Activated T-helper 9 cell treated with anti-CD3 and anti-CD28 coated beads, Interleukin-2, amount 50 U/mL, for 16 hours (primary cell): ENCODE data around the gene TNFAIP3.
"Not testable (repeated sequence)": the region's sequence is repeated elsewhere in the genome, so short reads cannot be mapped to it uniquely, and the experiment has no call there.

ENCODE experiments used
- DNase-seq: peaks from one replicate; pipeline ENCODE4 v3.0.0-alpha.2; 2020; ENCODE audit warnings: low read depth

The TNFAIP3 gene

DNA sequence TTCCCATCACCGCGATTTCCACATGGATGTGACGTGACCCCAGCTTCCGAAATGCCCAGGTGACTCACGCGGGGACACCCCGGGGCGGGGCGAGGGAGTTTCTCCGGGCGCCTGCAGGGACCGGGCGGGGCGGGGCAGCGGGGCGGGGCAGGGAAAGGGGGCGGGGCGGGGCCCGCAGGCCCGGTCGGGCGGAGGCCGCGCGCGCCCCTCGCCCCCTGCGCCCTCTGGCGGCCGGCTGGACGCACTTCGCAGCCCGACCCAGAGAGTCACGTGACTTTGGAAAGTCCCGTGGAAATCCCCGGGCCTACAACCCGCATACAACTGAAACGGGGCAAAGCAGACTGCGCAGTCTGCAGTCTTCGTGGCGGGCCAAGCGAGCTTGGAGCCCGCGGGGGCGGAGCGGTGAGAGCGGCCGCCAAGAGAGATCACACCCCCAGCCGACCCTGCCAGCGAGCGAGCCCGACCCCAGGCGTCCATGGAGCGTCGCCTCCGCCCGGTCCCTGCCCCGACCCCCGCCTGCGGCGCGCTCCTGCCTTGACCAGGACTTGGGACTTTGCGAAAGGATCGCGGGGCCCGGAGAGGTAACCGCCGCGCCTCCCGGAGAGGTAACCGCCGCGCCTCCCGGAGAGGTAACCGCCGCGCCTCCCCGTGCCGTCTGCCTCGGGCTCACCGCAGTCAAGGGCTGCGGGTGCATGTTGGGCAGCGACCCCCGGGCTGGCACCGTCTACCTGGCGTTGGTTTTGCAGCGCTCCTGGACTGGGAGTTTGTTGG, at the start of gene TNFAIP3:
Gene TNFAIP3, plus strand, starts transcription at position 346 of the 771 bp plus-strand sequence. CDS start 3,969 bp downstream, outside the sequence.
- peak; percentile 94 for DNase-seq

DNA sequence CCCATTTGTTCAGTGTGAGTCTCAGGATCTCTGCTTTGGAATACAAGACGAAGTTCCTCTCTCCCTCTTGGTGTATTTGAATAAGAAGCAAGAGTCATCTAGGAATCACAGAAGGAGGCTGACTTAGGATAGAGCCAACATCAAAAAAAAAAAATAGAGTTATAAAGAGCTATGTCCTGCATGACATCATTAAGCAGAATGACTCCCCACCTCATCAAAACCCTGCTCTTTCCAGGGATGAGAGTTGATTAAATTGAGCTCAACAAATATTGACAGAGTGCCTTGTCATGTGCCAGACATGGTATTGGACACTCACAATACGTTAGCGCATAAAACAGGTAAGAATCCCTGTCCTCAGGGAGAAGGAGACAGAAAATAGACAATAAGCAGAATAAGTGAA, 48.6 kb upstream of the TNFAIP3 start:
- no peak for DNase-seq

DNA sequence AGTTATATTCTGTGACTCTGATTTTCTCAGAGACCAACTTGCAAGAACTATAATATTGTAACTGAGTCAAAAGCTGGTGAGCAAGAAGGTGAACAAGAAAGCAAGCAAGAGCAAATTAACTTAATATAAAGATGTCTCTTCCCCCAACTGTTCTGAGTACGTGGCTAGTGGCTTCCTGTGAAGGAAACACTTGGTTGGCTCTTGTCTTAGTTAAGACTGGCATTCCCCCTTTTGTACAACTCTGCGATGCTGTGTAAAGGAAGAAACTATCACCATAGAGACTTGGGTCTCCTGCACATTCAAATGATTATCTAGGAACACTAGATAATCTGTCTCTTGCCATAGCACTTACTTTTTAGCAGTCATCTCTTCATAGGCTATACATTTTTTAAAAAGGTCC, 47.3 kb upstream of the TNFAIP3 start:
- DNase-seq = no peak

DNA sequence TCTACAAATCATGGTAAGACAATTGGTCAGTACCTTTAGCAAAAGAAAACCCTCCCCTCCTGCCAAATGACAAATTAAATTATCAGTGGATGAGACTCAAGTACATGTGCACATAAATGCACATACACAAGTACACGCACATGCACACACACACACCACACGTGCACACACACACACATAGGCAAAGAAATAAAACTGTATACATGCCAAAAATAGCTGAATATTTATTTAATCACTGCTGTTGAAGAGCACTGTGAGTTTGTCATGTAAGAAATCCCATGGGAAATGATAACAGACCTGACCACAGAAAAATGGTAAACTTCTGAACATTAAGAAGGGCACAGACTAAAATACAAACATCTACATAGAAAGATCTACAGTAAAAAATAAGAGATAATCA, 46.6 kb upstream of the TNFAIP3 start:
- no peak for DNase-seq

DNA sequence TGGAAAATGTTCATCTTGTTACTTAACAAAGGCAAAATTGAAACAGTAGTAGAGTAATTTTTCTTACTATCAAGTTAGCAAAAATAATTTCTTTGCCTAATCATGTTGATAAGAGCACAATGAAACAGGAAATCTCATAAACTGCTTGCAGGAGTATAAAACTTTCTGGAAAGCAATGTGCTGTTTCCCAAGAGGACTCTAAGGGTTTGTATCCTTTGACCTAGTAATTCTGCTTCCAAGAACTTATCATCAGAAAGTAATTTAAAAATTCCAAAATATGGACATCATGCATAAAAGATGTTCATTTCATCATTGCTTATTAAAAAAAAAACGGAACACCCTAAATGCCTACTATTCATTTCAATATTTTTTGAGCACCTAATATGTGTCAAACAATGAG, 46.1 kb upstream of the TNFAIP3 start:
- DNase-seq = no peak

DNA sequence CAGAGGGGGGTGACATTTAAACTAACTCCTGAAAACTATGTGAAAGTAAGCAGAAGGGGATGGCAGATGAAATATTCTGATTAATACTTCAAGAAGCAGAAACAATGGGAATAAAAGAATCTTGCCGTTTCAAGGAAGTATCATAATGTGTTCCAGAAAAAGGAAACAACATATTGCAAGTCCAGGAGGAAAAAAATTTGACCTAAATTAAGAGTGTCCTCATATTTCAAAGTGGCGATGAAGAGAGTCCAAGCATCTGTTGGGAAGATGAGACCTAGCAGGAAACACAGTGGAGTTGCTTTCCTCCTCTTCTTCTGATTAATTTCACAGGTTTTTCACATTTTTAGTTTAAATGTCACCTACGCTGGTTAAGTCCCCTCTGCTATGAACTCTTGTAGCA, 45.6 kb upstream of the TNFAIP3 start:
- DNase-seq = no peak

DNA sequence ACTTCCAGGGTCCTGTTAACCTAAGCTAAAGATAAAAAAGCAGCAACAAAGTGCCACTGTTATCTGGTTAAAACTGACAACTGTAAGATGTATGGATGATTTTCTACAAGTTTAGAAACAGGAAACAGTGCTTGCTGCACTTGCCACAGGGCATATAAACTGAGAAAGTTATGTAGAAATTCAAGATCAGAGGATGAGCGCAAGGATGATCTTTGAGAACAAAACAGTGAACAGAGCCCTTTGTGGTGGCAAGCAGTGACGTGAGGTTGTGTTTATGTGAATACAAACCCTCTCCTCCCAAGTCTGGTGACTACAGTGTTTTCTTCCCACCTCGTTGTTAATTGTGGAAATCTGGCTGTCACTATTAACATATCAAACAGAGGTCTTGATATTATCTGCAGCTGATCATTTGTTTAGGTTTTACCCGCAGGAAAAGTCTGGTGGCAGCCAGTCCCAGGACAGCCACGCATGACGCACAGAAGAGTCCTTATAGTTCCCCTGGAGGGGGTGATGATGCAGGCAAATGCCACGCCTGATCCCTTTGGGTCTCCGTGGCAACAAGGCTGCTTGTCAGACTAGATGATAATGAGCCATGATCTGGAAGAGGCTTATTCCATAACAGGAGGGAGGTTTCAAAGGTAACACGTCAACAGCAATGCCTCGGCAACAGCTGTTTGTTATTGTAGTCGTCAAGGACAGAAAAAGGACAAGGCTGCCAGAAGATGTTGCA, 43.1 kb upstream of the TNFAIP3 start:
- peak; percentile 52 for DNase-seq

DNA sequence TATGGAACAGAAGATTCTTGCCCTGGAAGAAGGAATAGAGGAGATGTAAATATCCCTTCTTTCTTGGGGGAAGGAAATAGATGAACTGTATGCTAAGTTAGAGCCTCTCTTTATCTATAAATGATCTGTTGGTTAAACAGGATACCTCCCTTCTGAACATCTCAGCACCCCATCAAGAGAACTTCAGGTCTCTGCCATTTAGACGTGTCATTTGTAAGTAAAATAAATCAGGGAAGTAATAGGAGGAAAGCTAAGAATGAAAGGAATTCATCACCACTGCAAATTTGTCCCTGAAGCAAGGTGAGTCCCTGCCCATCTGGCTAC, 42.5 kb upstream of the TNFAIP3 start:
- no peak for DNase-seq

DNA sequence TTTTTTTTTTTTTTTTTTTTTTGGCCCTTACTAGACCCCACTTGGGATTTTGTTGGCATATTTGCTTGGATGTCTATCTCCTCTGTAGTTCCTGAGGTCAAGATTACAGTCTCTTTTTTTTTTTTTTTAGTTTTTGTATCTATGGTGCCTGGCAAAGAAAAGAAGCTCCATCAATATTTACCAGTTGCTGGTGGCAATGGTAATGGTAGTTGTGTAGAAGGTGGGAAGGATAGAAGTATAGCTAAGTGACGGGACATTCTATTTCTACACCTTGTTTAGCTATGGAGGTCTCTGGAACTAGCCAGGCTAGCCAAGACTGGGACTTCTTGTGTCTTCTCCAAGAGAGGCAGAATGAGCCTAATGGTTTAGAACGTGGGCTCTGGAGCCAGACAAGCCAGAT, 42.2 kb upstream of the TNFAIP3 start:
- DNase-seq = no peak

DNA sequence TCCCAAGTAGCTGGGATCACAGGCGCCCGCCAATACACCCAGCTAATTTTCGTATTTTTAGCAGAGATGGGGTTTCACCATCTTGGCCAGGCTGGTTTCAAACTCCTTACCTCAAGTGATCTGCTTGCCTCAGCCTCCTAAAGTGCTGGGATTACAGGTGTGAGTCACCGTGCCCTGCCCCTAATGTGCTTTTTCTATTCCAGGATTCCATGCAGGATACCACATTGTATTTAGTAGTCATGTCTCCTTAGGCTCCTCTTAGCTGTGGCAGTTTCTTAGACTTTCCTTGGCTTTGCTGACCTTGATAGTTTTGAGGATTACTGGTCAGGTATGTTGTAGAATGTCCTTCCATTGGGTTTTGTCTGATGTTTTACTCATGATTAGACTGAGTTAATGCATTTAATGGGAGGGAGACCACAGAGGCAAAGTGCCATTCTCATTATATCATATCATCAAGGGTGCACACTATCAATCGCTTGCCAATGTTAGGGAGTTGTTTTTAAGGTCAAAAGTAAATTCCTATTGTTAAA, 39.6 kb upstream of the TNFAIP3 start:
- no peak for DNase-seq

DNA sequence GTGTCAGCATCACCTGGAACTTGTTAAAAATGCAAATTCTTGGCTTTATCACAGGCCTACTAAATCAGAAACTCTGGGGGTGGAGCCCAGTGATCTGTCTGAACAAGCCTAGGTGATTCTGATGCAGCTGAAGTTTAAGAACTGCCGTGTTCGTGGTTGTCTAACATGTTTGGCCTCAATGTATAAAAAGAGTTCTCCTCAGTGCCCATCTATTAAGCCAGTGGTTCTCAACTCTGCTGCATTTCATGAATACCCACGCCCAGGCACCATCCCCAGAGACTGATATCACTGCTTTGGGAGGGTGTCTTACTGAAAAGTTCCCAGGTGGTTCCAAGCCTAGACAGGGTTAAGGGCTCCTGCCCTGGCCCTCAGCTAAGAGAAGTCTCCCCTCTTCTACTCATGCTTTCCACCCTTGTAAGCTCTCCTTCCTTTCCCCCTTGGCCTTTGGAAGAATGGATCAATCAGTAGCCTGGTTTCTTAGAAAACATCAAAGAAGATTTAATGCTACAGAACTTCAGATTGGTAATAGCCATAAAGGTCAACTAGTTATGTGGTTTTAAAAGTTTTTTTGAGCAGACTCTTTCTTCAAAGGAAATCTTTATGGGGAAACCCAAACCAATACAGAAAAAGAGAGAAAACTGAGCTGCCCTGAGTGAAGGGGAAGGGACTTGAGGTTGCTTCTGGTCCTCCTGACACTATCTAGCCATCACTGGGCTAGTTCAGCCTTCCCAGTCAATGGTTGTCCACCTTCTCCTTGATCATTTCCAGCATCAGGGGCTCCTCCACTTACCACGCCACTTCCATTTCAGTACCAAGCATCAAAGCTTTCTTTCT, 38.9 kb upstream of the TNFAIP3 start:
- DNase-seq = no peak

DNA sequence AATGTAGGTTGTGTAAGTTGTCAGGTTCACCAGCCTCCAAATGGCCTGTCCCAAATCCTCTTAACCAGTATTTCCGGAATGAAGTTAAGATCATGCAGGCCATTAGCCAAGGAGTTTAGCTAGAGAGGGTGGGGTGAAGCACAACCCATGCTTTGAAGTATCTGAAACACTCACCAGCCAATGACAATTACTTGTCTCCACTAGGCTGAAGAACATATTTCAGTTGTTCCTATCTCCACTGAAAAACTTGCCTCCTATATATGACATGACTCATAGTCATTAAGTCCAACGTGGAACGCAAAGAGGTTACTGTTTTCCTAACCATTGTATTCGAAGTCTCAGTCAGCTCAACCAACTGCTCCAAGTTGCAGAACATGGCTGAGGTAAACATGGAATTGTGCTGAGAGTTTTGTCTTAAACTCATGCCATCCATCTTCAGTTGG, 37.4 kb upstream of the TNFAIP3 start:
- no peak for DNase-seq

DNA sequence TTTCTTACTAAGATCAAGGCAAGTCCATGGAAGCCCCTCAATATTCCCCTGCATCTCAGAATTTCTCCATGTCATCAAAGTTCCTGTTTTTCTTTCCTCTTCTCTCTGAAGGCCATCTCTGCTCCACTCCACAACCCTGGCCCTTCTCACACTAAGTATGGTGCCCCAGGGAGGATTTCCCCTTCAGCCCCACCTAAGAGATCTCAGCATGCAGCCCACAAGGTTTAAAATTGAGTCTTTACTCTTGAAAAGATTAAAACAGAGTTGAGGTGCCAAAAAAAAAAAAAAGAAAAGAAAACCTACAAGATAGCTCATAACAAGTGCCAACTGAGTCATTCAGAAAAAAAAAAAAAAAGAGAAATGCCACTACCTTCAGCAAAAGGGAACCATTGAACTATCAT, 36.5 kb upstream of the TNFAIP3 start:
- DNase-seq = no peak

DNA sequence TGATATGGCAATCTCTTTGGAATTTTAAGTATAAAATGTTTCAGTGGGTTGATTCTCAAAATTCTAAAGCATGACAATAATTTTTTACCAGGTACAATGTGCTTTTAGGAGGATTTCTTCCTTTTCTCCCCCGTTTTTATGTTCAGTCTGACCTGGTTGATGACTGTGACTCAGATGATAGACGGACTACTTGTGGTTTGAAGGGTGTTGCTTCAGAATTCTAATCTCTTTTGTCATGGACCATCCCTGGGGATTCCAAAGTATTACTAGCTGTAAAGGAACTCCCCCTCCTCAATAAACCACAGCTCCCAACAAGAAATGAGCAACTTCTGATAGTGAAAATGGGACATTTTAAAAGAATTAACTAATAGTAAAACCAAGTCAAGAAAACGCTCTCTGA, 34.9 kb upstream of the TNFAIP3 start:
- no peak for DNase-seq

DNA sequence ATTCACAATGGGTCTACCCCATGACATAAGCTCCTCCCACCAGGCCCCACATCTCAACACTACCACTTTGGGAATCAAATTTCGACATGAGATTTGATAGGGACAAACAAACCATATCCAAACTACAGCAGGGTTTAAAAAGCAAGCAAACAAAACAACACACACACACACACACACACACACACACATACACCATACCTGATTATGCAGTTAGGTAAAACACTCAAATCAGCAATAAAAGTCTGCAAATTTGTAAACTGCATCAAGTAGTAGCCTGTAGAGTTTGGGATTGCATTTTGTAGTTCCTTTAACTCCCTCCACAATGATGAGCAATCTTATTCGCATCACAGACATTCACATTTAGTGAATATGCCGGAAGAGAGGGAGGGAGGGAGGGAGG, 32.6 kb upstream of the TNFAIP3 start:
- no peak for DNase-seq

DNA sequence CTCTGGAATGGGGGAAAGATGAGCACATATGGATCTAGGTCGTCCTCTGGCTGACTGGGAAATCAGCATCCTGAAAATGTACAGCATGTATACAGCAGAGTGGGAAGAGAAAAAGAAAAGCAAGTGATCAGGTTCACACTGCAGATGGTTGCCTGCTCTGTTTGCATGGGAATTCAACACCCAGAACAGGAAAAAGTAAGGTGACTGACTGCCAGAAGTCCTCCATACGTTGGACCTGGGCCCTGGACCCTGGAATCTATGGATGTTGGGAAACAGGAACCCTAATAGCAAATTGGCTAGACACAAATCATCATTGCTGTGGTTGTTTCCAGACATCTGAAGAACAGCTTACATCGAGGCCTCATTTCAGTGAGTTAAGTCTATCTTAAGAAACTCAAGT, 30.3 kb upstream of the TNFAIP3 start:
- DNase-seq = no peak

DNA sequence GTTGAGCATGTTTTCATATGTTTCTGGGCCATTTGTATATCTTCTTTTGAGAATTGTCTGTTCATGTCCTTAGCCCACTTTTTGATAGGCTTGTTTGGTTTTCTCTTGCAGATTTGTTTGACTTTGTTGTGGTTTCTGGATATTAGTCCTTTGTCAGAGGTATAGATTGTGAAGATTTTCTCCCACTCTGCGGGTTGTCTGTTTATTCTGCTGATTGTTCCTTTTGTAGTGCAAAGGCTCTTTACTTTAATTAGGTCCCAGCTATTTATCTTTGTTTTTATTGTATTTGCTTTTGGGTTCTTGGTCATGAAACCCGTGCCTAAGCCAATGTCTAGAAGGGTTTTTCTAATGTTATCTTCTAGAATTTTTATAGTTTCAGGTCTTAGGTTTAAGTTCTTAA, 29.0 kb upstream of the TNFAIP3 start:
- DNase-seq = not testable (repeated sequence)

DNA sequence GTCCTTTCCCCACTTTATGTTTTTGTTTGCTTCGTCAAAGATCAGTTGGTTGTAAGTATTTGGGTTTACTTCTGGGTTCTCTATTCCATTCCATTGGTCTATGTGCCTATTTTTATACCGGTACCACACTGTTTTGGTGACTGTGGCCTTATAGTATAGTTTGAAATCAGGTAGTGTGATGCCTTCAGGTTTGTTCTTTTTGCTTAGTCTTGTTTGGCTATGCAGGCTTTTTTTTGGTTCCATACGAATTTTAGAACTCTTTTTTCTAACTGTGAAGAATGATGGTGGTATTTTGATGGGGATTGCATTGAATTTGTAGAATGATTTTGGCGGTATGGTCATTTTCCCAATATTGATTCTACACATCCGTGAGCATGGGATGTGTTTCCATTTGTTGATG, 28.5 kb upstream of the TNFAIP3 start:
- DNase-seq = not testable (repeated sequence)

DNA sequence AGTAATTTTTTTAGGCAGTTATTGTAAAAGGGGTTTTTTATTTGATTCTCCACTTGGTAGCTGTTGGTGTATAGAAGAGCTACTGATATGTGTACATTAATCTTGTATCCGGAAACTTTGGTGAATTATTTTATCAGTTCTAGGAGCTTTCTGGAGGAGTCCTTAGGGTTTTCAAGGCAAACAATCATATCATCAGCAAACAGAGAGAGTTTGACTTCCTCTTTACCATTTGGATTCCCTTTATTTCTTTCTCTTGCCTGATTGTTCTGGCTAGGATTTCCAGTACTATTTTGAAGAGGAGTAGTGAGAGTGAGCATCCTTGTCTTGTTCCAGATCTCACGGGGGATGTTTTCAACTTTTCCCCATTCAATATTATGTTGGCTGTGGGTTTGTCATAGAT, 28.0 kb upstream of the TNFAIP3 start:
- DNase-seq = no peak

DNA sequence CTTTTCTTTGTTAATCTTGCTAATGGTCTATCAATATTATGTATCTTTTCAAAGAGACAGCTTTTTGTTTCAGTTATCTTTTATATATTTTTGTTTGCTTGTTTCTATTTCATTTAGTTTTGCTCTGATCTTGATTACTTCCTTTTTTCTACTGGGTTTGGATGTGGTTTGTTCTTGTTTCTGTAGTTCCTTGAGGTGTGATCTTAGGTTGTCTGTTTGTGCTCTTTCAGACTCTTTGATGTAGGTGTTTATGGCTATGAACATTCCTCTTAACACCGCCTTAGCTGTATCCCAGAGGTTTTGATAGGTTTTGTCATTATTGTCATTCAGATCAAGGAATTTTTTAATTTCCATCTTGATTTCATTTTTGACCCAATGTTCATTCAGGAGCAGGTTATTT, 26.8 kb upstream of the TNFAIP3 start:
- no peak for DNase-seq

DNA sequence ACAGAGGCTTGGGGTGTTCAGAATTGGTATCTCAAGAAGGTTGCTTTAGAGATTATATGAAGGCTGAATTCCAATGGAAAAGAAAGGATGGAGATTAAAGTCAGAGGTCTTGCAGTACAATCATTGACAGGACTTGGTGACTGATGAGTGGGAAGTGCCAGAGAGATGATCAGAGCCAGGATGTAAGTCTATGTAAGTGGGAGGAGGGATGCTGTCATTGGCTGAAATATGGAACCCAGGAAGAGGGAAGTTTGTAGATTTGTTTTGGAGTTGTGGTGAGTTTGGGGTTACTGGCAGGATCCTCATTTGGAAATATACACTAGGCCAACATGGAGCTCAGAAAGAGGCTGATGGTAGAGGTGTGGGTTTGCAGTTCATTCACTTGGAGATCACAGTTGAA, 23.8 kb upstream of the TNFAIP3 start:
- no peak for DNase-seq

DNA sequence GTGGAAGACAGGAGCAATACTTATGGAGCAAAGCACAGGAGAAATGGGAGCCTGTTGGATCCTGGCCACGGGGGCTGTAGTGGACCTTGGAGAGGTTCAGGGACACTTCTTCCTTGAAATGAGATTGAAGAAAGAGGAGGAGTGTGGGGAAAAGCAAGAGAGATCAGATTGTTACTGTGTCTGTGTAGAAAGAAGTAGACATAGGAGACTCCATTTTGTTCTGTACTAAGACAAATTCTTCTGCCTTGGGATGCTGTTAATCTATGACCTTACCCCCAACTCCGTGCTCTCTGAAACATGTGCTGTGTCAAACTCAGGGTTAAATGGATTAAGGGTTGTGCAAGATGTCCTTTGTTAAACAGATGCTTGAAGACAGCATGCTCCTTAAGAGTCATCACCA, 22.7 kb upstream of the TNFAIP3 start:
- not testable (repeated sequence) for DNase-seq

DNA sequence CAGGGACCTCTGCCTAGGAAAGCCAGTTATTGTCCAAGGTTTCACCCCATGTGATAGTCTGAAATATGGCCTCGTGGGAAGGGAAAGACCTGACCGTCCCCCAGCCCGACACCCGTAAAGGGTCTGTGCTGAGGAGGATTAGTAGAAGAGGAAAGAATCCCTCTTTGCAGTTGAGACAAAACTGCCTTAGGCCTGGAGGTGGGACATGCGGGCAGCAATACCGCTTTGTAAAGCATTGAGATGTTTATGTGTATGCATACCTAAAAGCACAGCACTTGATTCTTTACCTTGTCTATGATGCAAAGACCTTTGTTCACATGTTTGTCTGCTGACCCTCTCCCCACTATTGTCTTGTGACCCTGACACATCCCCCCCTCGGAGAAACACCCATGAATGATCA, 22.3 kb upstream of the TNFAIP3 start:
- not testable (repeated sequence) for DNase-seq
